Bone marrow (tissue), 2 donors: ENCODE results near the gene MLLT1.

Experiments used
- DNase-seq, 2 donors: peaks; one replicate each; lab custom pipeline; 2025; lab: John Stamatoyannopoulos, UW

Gene MLLT1

GRCh38 chr19:6275170-6275744, 4.5 kb downstream of the MLLT1 start:
- DNase-seq = no peak

- no peak for DNase-seq
Measured at GRCh38 chr19:6274756-6275155, 5.0 kb downstream of the MLLT1 start.

- DNase-seq = peak in 1 of 2 donors; percentile 40
Measured at GRCh38 chr19:6273701-6274601, 5.8 kb downstream of the MLLT1 start.

- no peak for DNase-seq
Measured at GRCh38 chr19:6272913-6273600, 6.7 kb downstream of the MLLT1 start.

- no peak for DNase-seq
Measured at GRCh38 chr19:6272411-6272791, 7.4 kb downstream of the MLLT1 start.

GRCh38 chr19:6271721-6272410, 7.9 kb downstream of the MLLT1 start:
- DNase-seq = no peak

- no peak for DNase-seq
Measured at GRCh38 chr19:6271251-6271650, 8.5 kb downstream of the MLLT1 start.

- no peak for DNase-seq
Measured at GRCh38 chr19:6270822-6271221, 9.0 kb downstream of the MLLT1 start.

- DNase-seq = no peak
Measured at GRCh38 chr19:6270076-6270745, 9.6 kb downstream of the MLLT1 start.

GRCh38 chr19:6269101-6269886, 10.5 kb downstream of the MLLT1 start:
- no peak for DNase-seq

GRCh38 chr19:6268382-6268771, 11.4 kb downstream of the MLLT1 start:
- no peak for DNase-seq

GRCh38 chr19:6267552-6268381, 12.0 kb downstream of the MLLT1 start:
- DNase-seq = no peak

- DNase-seq = no peak
Measured at GRCh38 chr19:6264803-6265202, 15.0 kb downstream of the MLLT1 start.

- DNase-seq = no peak
Measured at GRCh38 chr19:6263735-6264444, 15.9 kb downstream of the MLLT1 start.

GRCh38 chr19:6263306-6263705, 16.5 kb downstream of the MLLT1 start:
- DNase-seq = no peak

GRCh38 chr19:6262519-6262918, 17.3 kb downstream of the MLLT1 start:
- DNase-seq = no peak

GRCh38 chr19:6261883-6262282, 17.9 kb downstream of the MLLT1 start:
- DNase-seq = no peak

GRCh38 chr19:6260912-6261650, 18.7 kb downstream of the MLLT1 start:
- no peak for DNase-seq

GRCh38 chr19:6260376-6260775, 19.4 kb downstream of the MLLT1 start:
- DNase-seq = no peak
